ENCODE results near the gene ZFP30. TPM values are rescaled to one million over a fixed set of nuclear protein-coding genes. Genes with fewer than 3 reads are reported as not detected.

ZFP30 gene
- total RNA-seq, 4 donors from 2014 or later: 9.6 to 17.4 (median 14.9) TPM

DNA sequence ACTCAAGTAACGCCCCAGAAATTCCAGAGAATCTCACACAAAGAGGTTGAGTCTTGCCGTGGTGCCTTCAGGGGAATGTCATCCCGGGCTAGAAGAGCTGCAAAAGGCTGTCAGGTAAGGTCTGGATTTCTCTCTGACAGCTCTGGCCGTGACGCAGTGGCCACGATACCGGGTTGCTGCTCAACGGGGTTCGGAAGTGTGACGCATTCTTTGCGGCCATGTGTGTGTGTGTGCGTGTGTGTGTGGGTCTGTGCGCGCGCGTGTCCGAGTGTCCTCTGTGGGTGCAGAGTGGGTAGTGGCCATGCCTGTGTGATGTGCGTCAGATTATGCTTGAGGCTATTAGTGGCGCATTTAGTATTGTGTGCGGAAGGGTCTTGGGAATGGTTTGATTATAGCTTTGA lies 60.3 kb downstream of the ZFP30 start:
- Histone ChIP-seq H3K27ac (peak overlapping the region; percentile 59 to 97 (median 90)), H3K4me3 (peak overlapping the region; percentile 68 to 71), H3K9me3 (peaks cover 0 to 23% (median 0%) of the 10 kb centered on the region in 3 donors), H3K4me1 (peaks cover 0 to 23% (median 3%) of the 10 kb centered on the region in 3 donors), H3K27me3 (no peaks in the 10 kb centered on the region), H3K36me3 (peaks cover 0 to 38% of the 10 kb centered on the region in 2 donors)
- ATAC-seq: peak; percentile 70
- 0 to 1% methylated on average over 12 to 18 of the region's 20 CpGs for WGBS, 2 donors (ENCODE audit: low coverage in 1 of 2)
- TF ChIP-seq POLR2AphosphoS5 (IDR thresholded peaks at IDR 0.05) (peak; percentile 5), EP300 (IDR thresholded peaks at IDR 0.05) (no peak), POLR2A (IDR thresholded peaks at IDR 0.05) (peak in 1 of 2 donors; percentile 2)
- TF ChIP-seq, protein P1, sequence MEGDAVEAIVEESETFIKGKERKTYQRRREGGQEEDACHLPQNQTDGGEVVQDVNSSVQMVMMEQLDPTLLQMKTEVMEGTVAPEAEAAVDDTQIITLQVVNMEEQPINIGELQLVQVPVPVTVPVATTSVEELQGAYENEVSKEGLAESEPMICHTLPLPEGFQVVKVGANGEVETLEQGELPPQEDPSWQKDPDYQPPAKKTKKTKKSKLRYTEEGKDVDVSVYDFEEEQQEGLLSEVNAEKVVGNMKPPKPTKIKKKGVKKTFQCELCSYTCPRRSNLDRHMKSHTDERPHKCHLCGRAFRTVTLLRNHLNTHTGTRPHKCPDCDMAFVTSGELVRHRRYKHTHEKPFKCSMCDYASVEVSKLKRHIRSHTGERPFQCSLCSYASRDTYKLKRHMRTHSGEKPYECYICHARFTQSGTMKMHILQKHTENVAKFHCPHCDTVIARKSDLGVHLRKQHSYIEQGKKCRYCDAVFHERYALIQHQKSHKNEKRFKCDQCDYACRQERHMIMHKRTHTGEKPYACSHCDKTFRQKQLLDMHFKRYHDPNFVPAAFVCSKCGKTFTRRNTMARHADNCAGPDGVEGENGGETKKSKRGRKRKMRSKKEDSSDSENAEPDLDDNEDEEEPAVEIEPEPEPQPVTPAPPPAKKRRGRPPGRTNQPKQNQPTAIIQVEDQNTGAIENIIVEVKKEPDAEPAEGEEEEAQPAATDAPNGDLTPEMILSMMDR (IDR thresholded peaks at IDR 0.05): no peak

- Histone ChIP-seq H3K36me3 (peaks cover 0 to 32% of the 10 kb centered on the region in 2 donors), H3K27me3 (no peaks in the 10 kb centered on the region), H3K4me3 (peak within 1 kb of the TSS; percentile 68 to 71), H3K4me1 (peaks cover 0 to 23% (median 3%) of the 10 kb centered on the region in 3 donors), H3K27ac (peak within 1 kb of the TSS; percentile 59 to 97 (median 90)), H3K9me3 (peaks cover 0 to 28% (median 0%) of the 10 kb centered on the region in 3 donors)
- ATAC-seq: peak; percentile 98
- WGBS, 2 donors (ENCODE audit: low coverage in 1 of 2): 0 to 2% methylated on average over 7 to 11 of the region's 53 CpGs
- TF ChIP-seq POLR2A (IDR thresholded peaks at IDR 0.05): peak; percentile 44 to 52
- TF ChIP-seq POLR2AphosphoS5 (IDR thresholded peaks at IDR 0.05): peak; percentile 89
- TF ChIP-seq, protein P1 (IDR thresholded peaks at IDR 0.05): no peak
- no peak for TF ChIP-seq EP300 (IDR thresholded peaks at IDR 0.05)
These were observed 60.8 kb downstream of the ZFP30 start, which contains the start of the genes ZNF540 and ZNF571 for GRCh38 chr19:37594304-37594981. Gene ZNF540 (plus strand): TSS chr19:37594876. CDS start chr19:37598448, 3,572 bp downstream. Gene ZNF571 (minus strand): TSS chr19:37594792. CDS start chr19:37586676, 8,116 bp downstream.

DNA sequence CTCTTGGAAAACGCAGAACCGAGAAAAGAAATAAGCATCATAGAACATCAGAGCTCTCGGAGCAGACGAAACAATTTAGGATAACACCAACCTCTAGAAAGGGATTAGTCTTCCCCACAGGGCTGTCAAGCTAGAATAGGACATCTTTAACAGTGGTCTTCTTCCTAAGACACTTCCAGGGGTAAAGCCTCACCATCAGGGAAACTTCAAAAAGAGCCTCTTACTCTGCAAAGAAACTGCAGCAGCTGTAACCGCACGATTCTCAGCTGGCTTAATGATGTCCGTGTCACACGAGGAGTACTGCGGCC lies 61.3 kb downstream of the ZFP30 start:
- peak overlapping the region; percentile 59 to 97 (median 90) for H3K27ac ChIP-seq
- ATAC-seq: no peak
- TF ChIP-seq POLR2A (IDR thresholded peaks at IDR 0.05) (no peak), POLR2AphosphoS5 (IDR thresholded peaks at IDR 0.05) (no peak), EP300 (IDR thresholded peaks at IDR 0.05) (no peak)
- TF ChIP-seq, protein P1 (IDR thresholded peaks at IDR 0.05): no peak
- no peaks in the 10 kb centered on the region for H3K27me3 ChIP-seq
- peaks cover 0 to 23% (median 3%) of the 10 kb centered on the region in 3 donors for H3K4me1 ChIP-seq
- peaks cover 0 to 27% of the 10 kb centered on the region in 2 donors for H3K36me3 ChIP-seq
- 6 to 13% methylated on average over 6 to 7 of the region's 9 CpGs for WGBS, 2 donors (ENCODE audit: low coverage in 1 of 2)
- H3K4me3 ChIP-seq: peak overlapping the region; percentile 68 to 71
- peaks cover 0 to 32% (median 0%) of the 10 kb centered on the region in 3 donors for H3K9me3 ChIP-seq

- no peak for ATAC-seq
- Histone ChIP-seq H3K36me3 (peaks cover 8 to 15% of the 10 kb centered on the region in 2 donors), H3K27ac (no peak overlapping the region), H3K4me3 (no peak overlapping the region), H3K27me3 (no peaks in the 10 kb centered on the region), H3K4me1 (no peaks in the 10 kb centered on the region), H3K9me3 (peaks cover 0 to 35% (median 0%) of the 10 kb centered on the region in 3 donors)
- WGBS, 2 donors (ENCODE audit: low coverage in 1 of 2): 59 to 67% methylated on average over 2 of the region's 2 CpGs
- TF ChIP-seq POLR2A (IDR thresholded peaks at IDR 0.05) (no peak), EP300 (IDR thresholded peaks at IDR 0.05) (no peak), POLR2AphosphoS5 (IDR thresholded peaks at IDR 0.05) (no peak)
- TF ChIP-seq, protein P1 (IDR thresholded peaks at IDR 0.05): no peak
These were observed 71.9 kb downstream of the ZFP30 start for GRCh38 chr19:37583340-37583739.

GRCh38 chr19:37572203-37572602 lies 83.1 kb downstream of the ZFP30 start:
- Histone ChIP-seq H3K4me1 (no peaks in the 10 kb centered on the region), H3K36me3 (peaks cover 0 to 47% of the 10 kb centered on the region in 2 donors), H3K27me3 (no peaks in the 10 kb centered on the region), H3K4me3 (no peak overlapping the region), H3K27ac (no peak overlapping the region), H3K9me3 (peaks cover 0 to 15% (median 8%) of the 10 kb centered on the region in 3 donors)
- no peak for ATAC-seq
- TF ChIP-seq, protein P1 (IDR thresholded peaks at IDR 0.05): no peak
- TF ChIP-seq POLR2A (IDR thresholded peaks at IDR 0.05) (no peak), POLR2AphosphoS5 (IDR thresholded peaks at IDR 0.05) (no peak)
